ENCODE measurements around the gene SLC5A9. TPM values are rescaled to one million over a fixed set of nuclear protein-coding genes. Genes with fewer than 3 reads are reported as not detected.
"Not testable (repeated sequence)": the region's sequence is repeated elsewhere in the genome, so short reads cannot be mapped to it uniquely, and the experiment has no call there.

The SLC5A9 gene
- polyA plus RNA-seq, 3 donors = 0.15 to 0.42 (median 0.28) TPM

- H3K27ac Mint-ChIP-seq = peak overlapping the region in 1 of 7 donors; percentile 16
- H3K79me2 ChIP-seq (ENCODE audit: insufficient read depth, low read length) = no peaks in the 10 kb centered on the region
- H2AFZ ChIP-seq (ENCODE audit: insufficient read depth, low read depth, low read length, poor library complexity, severe bottlenecking) = no peak overlapping the region
- H3K4me1 ChIP-seq (ENCODE audit: control insufficient read depth in 1 of 2, insufficient read depth in 2 of 2, low read length in 2 of 2) = peaks cover 7 to 11% of the 10 kb centered on the region in 2 donors
- intact Hi-C loops (cut with micrococcal nuclease) = no loop called here
- peaks cover 0 to 2% (median 0%) of the 10 kb centered on the region in 3 donors for H3K27me3 Mint-ChIP-seq (ENCODE audit: low read depth in 3 of 3)
- no peak overlapping the region for H3K27ac ChIP-seq (ENCODE audit: low read depth in 1 of 2, low read length in 2 of 2)
- H3K9me3 Mint-ChIP-seq = peaks cover 4 to 15% (median 9%) of the 10 kb centered on the region in 7 donors
- peaks cover 0 to 9% of the 10 kb centered on the region in 2 donors for H3K9me3 ChIP-seq (replicated peaks in 1 of 2; ENCODE audit: control insufficient read depth in 1 of 2, insufficient read depth in 1 of 2, low read length in 2 of 2)
- H3K4me3 Mint-ChIP-seq = no peak overlapping the region
- WGBS (ENCODE audit: insufficient coverage) = 96% methylated on average over 4 of the region's 4 CpGs
- H3K4me2 ChIP-seq (replicated peaks; ENCODE audit: extremely low read depth, low read length, poor library complexity, severe bottlenecking) = no peak overlapping the region
- H3K27me3 ChIP-seq (ENCODE audit: control insufficient read depth in 2 of 2, insufficient read depth in 2 of 2, low read length in 2 of 2) = no peaks in the 10 kb centered on the region
- DNase-seq = no peak
- H3K36me3 Mint-ChIP-seq = no peaks in the 10 kb centered on the region
- H3K4me3 ChIP-seq (replicated peaks in 1 of 3; ENCODE audit: low read depth in 2 of 3, low read length in 3 of 3) = no peak overlapping the region
- no peak overlapping the region for H3K9ac ChIP-seq (ENCODE audit: insufficient read depth, low read length, poor library complexity, severe bottlenecking)
- TF ChIP-seq CTCF (IDR thresholded peaks at IDR 0.05) = no peak
- no peaks in the 10 kb centered on the region for H4K20me1 ChIP-seq (ENCODE audit: insufficient read depth, low read length)
- no peaks in the 10 kb centered on the region for H3K36me3 ChIP-seq (replicated peaks in 1 of 2; ENCODE audit: control insufficient read depth in 1 of 2, insufficient read depth in 2 of 2, low read length in 2 of 2)
- H3K4me1 Mint-ChIP-seq = peaks cover 8% of the 10 kb centered on the region
Measured at GRCh38 chr1:48291421-48291820, 68.9 kb downstream of the SLC5A9 start.

GRCh38 chr1:48292706-48293105 lies 70.2 kb downstream of the SLC5A9 start:
- 100% methylated on average over 2 of the region's 5 CpGs for WGBS (ENCODE audit: insufficient coverage)
- no peaks in the 10 kb centered on the region for H3K27me3 ChIP-seq (ENCODE audit: control insufficient read depth in 2 of 2, insufficient read depth in 2 of 2, low read length in 2 of 2)
- no peaks in the 10 kb centered on the region for H4K20me1 ChIP-seq (ENCODE audit: insufficient read depth, low read length)
- Mint-ChIP-seq H3K27me3 (ENCODE audit: low read depth in 3 of 3) (peaks cover 0 to 2% (median 0%) of the 10 kb centered on the region in 3 donors), H3K9me3 (peaks cover 2 to 14% (median 6%) of the 10 kb centered on the region in 7 donors), H3K4me3 (no peak overlapping the region), H3K36me3 (no peaks in the 10 kb centered on the region), H3K27ac (peak overlapping the region in 2 of 7 donors; percentile 24 to 72), H3K4me1 (peaks cover 8% of the 10 kb centered on the region)
- no peak for DNase-seq
- H3K9ac ChIP-seq (ENCODE audit: insufficient read depth, low read length, poor library complexity, severe bottlenecking) = no peak overlapping the region
- H3K4me1 ChIP-seq (ENCODE audit: control insufficient read depth in 1 of 2, insufficient read depth in 2 of 2, low read length in 2 of 2) = peaks cover 7 to 11% of the 10 kb centered on the region in 2 donors
- H3K27ac ChIP-seq (ENCODE audit: low read depth in 1 of 2, low read length in 2 of 2) = no peak overlapping the region
- H2AFZ ChIP-seq (ENCODE audit: insufficient read depth, low read depth, low read length, poor library complexity, severe bottlenecking) = no peak overlapping the region
- no peaks in the 10 kb centered on the region for H3K36me3 ChIP-seq (replicated peaks in 1 of 2; ENCODE audit: control insufficient read depth in 1 of 2, insufficient read depth in 2 of 2, low read length in 2 of 2)
- no peaks in the 10 kb centered on the region for H3K79me2 ChIP-seq (ENCODE audit: insufficient read depth, low read length)
- no peak overlapping the region for H3K4me3 ChIP-seq (replicated peaks in 1 of 3; ENCODE audit: low read depth in 2 of 3, low read length in 3 of 3)
- no peak overlapping the region for H3K4me2 ChIP-seq (replicated peaks; ENCODE audit: extremely low read depth, low read length, poor library complexity, severe bottlenecking)
- peaks cover 0 to 5% of the 10 kb centered on the region in 2 donors for H3K9me3 ChIP-seq (replicated peaks in 1 of 2; ENCODE audit: control insufficient read depth in 1 of 2, insufficient read depth in 1 of 2, low read length in 2 of 2)
- no peak for TF ChIP-seq CTCF (IDR thresholded peaks at IDR 0.05)
- intact Hi-C loops (cut with micrococcal nuclease) = no loop called here

GRCh38 chr1:48294094-48294493 lies 71.6 kb downstream of the SLC5A9 start:
- peaks cover 1 to 11% (median 3%) of the 10 kb centered on the region in 7 donors for H3K9me3 Mint-ChIP-seq
- H3K36me3 Mint-ChIP-seq; H3K4me1 Mint-ChIP-seq; H3K4me2 ChIP-seq (replicated peaks; ENCODE audit: extremely low read depth, low read length, poor library complexity, severe bottlenecking); H3K27ac ChIP-seq (ENCODE audit: low read depth in 1 of 2, low read length in 2 of 2); H2AFZ ChIP-seq (ENCODE audit: insufficient read depth, low read depth, low read length, poor library complexity, severe bottlenecking); H3K9me3 ChIP-seq (replicated peaks in 1 of 2; ENCODE audit: control insufficient read depth in 1 of 2, insufficient read depth in 1 of 2, low read length in 2 of 2); H3K4me3 Mint-ChIP-seq; H3K27me3 ChIP-seq (ENCODE audit: control insufficient read depth in 2 of 2, insufficient read depth in 2 of 2, low read length in 2 of 2); intact Hi-C loops (cut with micrococcal nuclease); H3K36me3 ChIP-seq (replicated peaks in 1 of 2; ENCODE audit: control insufficient read depth in 1 of 2, insufficient read depth in 2 of 2, low read length in 2 of 2); H3K4me3 ChIP-seq (replicated peaks in 1 of 3; ENCODE audit: low read depth in 2 of 3, low read length in 3 of 3); H3K27me3 Mint-ChIP-seq (ENCODE audit: low read depth in 3 of 3); H3K9ac ChIP-seq (ENCODE audit: insufficient read depth, low read length, poor library complexity, severe bottlenecking); DNase-seq; H4K20me1 ChIP-seq (ENCODE audit: insufficient read depth, low read length); H3K79me2 ChIP-seq (ENCODE audit: insufficient read depth, low read length): not testable (repeated sequence)
- peak overlapping the region in 2 of 7 donors; percentile 5 to 57 for H3K27ac Mint-ChIP-seq
- H3K4me1 ChIP-seq (ENCODE audit: control insufficient read depth in 1 of 2, insufficient read depth in 2 of 2, low read length in 2 of 2) = peaks cover 7 to 11% of the 10 kb centered on the region in 2 donors
- WGBS (ENCODE audit: insufficient coverage) = 100% methylated on average over 2 of the region's 6 CpGs
